Heart right ventricle (tissue), 16 donors: ENCODE measurements around the gene AJM1. TPM values are rescaled to one million over a fixed set of nuclear protein-coding genes. Genes with fewer than 3 reads are reported as not detected.
"Not testable (repeated sequence)": the region's sequence is repeated elsewhere in the genome, so short reads cannot be mapped to it uniquely, and the experiment has no call there.

ENCODE experiments used
- ATAC-seq, 8 donors: fragments of 200-7000 bp; cut with Tn5 transposase; one replicate each; pipeline ENCODE4 v1.9.1; 2020; ENCODE audit warnings: mild to moderate bottlenecking in 8 of 8, moderate library complexity in 8 of 8, moderate number of reproducible peaks in 1 of 8
- DNase-seq, 2 donors: peaks; one replicate each; pipeline ENCODE4 v3.0.0-alpha.2; 2020
- H3K27ac ChIP-seq, 10 donors: fragments of 200-600 bp; sonication (generic) in 2 of 10; one replicate each; pipeline versions ENCODE4 v1.5.0 to v1.8.0; 2020 to 2022; ENCODE audit warnings: mild to moderate bottlenecking in 3 of 10
- H3K27me3 ChIP-seq, 7 donors: fragments of 200-600 bp; one replicate each; pipeline ENCODE4 v1.8.0; 2021 to 2022; ENCODE audit warnings: mild to moderate bottlenecking in 2 of 7
- H3K36me3 ChIP-seq, 9 donors: fragments of 200-600 bp; sonication (generic) in 1 of 9; one replicate each; pipeline versions ENCODE4 v1.5.0 to v1.8.0; 2020 to 2022; ENCODE audit warnings: mild to moderate bottlenecking in 2 of 9
- H3K4me1 ChIP-seq, 9 donors: fragments of 200-600 bp; sonication (generic) in 1 of 9; one replicate each; pipeline versions ENCODE4 v1.5.0 to v1.8.0; 2020 to 2022; ENCODE audit warnings: mild to moderate bottlenecking in 4 of 9
- H3K4me3 ChIP-seq, 10 donors: fragments of 200-600 bp; sonication (generic) in 2 of 10; one replicate each; pipeline versions ENCODE4 v1.5.0 to v1.8.0; 2020 to 2022; ENCODE audit warnings: mild to moderate bottlenecking in 7 of 10, moderate library complexity in 2 of 10
- H3K9me3 ChIP-seq, 11 donors: fragments of 200-600 bp in 10 of 11; sonication (generic) in 2 of 11; one replicate each; pipeline versions ENCODE4 v1.5.0 to v1.8.0; 2013 to 2022; ENCODE audit warnings: mild to moderate bottlenecking in 2 of 11, control low read depth in 1 of 11, moderate library complexity in 1 of 11
- WGBS, 2 donors: extraction: QIAGEN DNeasy Blood & Tissue Kit; methylation state at CpG; one replicate each; pipeline ENCODE4 v1.1.7; 2013; ENCODE audit warnings: inconsistent platforms in 1 of 2; 5-methylcytosine and 5-hydroxymethylcytosine counted together
- intact Hi-C, 10 donors: fragments of 100-400 bp; cut with DNase I; formaldehyde crosslinking; loops; one replicate each; pipeline versions ENCODE4 v1.11.1 to v1.14.2; 2022
- polyA plus RNA-seq, 2 donors: library from polyadenylated mRNA; stranded (reverse); fragments of 200-250 nt; gene quantifications; one replicate each; pipeline ENCODE4 v1.2.3, GENCODE V29; 2013
- total RNA-seq, 10 donors: library from RNA; stranded (reverse); fragmentation: NEBNext Ultra II Directional in 3 of 10; extraction: Animal tissue kit (Norgen Biotek cat#: 25700) in 3 of 10; gene quantifications; one replicate each; pipeline versions ENCODE4 v1.2.1 to v1.2.4, GENCODE V29; 2021 to 2023
- TF ChIP-seq, protein P1 (sequence below), 9 donors: fragments of 200-600 bp; sonication (generic) in 2 of 9; IDR thresholded peaks; one replicate each; pipeline versions ENCODE4 v1.5.0 to v1.8.0; 2021 to 2022; ENCODE audit warnings: antibody characterized with exemption in 9 of 9, mild to moderate bottlenecking in 5 of 9, moderate library complexity in 1 of 9
- donor health status: Arrhythmogenic right ventricular cardiomyopathy.
- donor health status: ischemic (EF 13 %, LVEDD 7.1; RV severe dilation, severe dysfunction).
- donor health status: healthy with polysubstance abuse.
- donor health status: DM: no; HTN: yes; CAD: no.
- donor health status: DM: no; HTN: no; CAD: no.
- donor health status: ischemic (EF 25% LVEDD 6.9; RV normal size, moderate dysfunction).
- donor health status: ischemic (EF 25% LVEDD 5.7; RV mildly dilated, moderate dysfunction).
- donor health status: healthy.
- donor health status: DM: yes; HTN: yes; CAD: no.
- donor health status: Ischemic cardiomyopathy.
- donor health status: ischemic (EF 35%, LVEDD 5.7; RV mildly dilated, moderate dysfunction).
- donor health status: nonischemic (EF 11% LVEDD 7.7; RV severe dilation, severe dysfunction).
- donor health status: DM: yes; HTN: yes; CAD: no.
- donor health status: PGD.
- donor health status: ischemic (EF 29% LVEDD 5.4; RV normal size, mild dysfunction).
- donor health status: nonischemic (EF 23%, LVEDD 6.1; RV moderate dilation, normal function).

Gene AJM1
- total and polyA plus RNA-seq, 12 donors: 3.4 to 8.3 (median 5.9) TPM

DNA sequence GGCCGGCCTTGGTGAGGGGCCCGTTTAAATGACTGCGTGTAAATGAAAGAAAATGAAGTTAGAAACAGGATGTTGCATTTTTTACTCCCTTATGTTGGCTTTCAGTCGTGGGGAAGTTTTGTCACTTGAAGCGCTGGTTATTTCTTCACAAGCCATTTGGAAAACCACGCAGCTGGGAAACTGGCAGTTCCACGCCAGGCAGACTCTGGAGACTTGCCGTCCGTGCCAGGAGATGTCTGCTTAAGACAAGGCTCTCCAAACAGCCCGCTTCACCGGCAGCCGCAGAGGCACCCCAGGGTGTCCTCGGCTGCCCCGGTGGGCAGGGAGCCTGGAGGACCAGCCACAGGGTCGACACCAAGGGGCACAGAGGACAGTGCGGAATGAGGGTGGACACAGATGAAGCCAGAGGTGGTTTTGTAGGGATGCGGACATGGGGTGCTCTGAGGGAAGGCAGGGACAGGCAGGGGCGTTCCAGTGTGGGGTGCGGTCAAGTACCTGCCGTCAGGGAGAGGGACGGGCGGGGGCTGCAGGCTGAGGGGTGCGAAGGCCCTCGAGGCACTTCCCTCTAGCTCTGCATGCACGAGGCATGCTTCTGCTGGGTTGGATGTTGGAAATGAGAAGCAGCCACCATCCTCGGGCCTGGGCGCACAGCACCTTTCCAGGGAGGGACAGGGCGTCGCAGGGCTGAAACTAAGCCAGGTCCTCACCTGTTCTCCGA, 11.1 kb upstream of the AJM1 start:
- Histone ChIP-seq H3K27me3 (no peaks in the 10 kb centered on the region), H3K4me1 (no peaks in the 10 kb centered on the region), H3K9me3 (no peaks in the 10 kb centered on the region), H3K4me3 (no peak overlapping the region), H3K27ac (no peak overlapping the region), H3K36me3 (peaks cover 0 to 86% (median 44%) of the 10 kb centered on the region in 9 donors)
- intact Hi-C loops: no loop called here
- no peak for ATAC-seq
- DNase-seq: peak in 1 of 2 donors; percentile 3
- WGBS, 2 donors: 93 to 95% methylated on average over 30 of the region's 30 CpGs
- TF ChIP-seq, protein P1, sequence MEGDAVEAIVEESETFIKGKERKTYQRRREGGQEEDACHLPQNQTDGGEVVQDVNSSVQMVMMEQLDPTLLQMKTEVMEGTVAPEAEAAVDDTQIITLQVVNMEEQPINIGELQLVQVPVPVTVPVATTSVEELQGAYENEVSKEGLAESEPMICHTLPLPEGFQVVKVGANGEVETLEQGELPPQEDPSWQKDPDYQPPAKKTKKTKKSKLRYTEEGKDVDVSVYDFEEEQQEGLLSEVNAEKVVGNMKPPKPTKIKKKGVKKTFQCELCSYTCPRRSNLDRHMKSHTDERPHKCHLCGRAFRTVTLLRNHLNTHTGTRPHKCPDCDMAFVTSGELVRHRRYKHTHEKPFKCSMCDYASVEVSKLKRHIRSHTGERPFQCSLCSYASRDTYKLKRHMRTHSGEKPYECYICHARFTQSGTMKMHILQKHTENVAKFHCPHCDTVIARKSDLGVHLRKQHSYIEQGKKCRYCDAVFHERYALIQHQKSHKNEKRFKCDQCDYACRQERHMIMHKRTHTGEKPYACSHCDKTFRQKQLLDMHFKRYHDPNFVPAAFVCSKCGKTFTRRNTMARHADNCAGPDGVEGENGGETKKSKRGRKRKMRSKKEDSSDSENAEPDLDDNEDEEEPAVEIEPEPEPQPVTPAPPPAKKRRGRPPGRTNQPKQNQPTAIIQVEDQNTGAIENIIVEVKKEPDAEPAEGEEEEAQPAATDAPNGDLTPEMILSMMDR (IDR thresholded peaks at IDR 0.05): no peak

- no peak for ATAC-seq
- 91 to 93% methylated on average over 23 of the region's 23 CpGs for WGBS, 2 donors
- DNase-seq: peak in 1 of 2 donors; percentile 3
- intact Hi-C loops: no loop called here
- Histone ChIP-seq H3K27ac (no peak overlapping the region), H3K4me3 (no peak overlapping the region), H3K4me1 (no peaks in the 10 kb centered on the region), H3K9me3 (no peaks in the 10 kb centered on the region), H3K36me3 (peaks cover 0 to 86% (median 44%) of the 10 kb centered on the region in 9 donors), H3K27me3 (no peaks in the 10 kb centered on the region)
- TF ChIP-seq, protein P1 (IDR thresholded peaks at IDR 0.05): no peak
Observed at GRCh38 chr9:136831720-136832104, 10.6 kb upstream of the AJM1 start.

- Histone ChIP-seq H3K9me3 (no peaks in the 10 kb centered on the region), H3K27ac (no peak overlapping the region), H3K4me3 (no peak overlapping the region), H3K4me1 (no peaks in the 10 kb centered on the region), H3K36me3 (peaks cover 0 to 88% (median 44%) of the 10 kb centered on the region in 9 donors), H3K27me3 (no peaks in the 10 kb centered on the region)
- 95 to 96% methylated on average over 9 of the region's 9 CpGs for whole genome bisulfite sequencing, 2 donors
- DNase-seq: no peak
- ATAC-seq: no peak
- TF ChIP-seq, protein P1 (IDR thresholded peaks at IDR 0.05): no peak
- intact Hi-C loops: no loop called here
Observed at GRCh38 chr9:136832581-136832980, 9.7 kb upstream of the AJM1 start.

DNA sequence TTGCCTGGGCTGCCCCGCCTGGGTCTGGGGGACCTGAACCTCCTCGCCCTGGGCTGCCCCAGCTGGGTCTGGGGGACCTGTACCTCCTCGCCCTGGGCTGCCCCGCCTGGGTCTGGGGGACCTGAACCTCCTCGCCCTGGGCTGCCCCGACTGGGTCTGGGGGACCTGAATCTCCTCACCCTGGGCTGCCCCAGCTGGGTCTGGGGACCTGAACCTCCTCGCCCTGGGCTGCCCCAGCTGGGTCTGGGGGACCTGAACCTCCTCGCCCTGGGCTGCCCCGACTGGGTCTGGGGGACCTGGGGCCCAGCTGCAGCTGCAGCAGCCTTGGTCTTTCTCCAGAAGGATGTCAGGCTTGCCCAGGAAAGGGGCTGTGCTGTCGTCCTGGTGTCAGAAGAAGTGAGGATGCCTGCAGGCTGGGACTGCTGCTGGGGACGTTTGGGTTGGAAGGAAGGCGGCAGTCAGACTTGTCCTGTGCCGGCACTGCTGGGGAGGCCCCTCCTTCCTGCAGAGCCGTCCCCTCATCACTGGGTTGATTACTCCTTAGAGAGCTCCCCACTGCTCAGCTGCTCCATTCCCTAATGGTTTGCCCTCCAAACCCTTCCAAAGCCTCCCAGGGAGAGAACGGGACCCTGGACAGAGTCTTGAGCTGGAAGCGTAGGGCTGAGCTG, 8.8 kb upstream of the AJM1 start:
- DNase-seq (peak in 1 of 2 donors; percentile 8), ATAC-seq (peak in 3 of 8 donors; percentile 12 to 23 (median 13))
- H3K27me3 ChIP-seq, H3K4me3 ChIP-seq, H3K27ac ChIP-seq, H3K4me1 ChIP-seq, intact Hi-C loops, H3K9me3 ChIP-seq: not testable (repeated sequence)
- H3K36me3 ChIP-seq: peaks cover 0 to 87% (median 36%) of the 10 kb centered on the region in 9 donors
- 83% methylated on average over 16 of the region's 16 CpGs for WGBS, 2 donors
